Ovary (tissue), 3 donors: ENCODE results near the gene ACVR1.

Experiments
- POLR2A ChIP-seq: fragments of 450-650 bp; IDR thresholded peaks from one replicate; pipeline ENCODE4 v1.6.1; 2017; ENCODE audit warnings: antibody characterized with exemption, mild to moderate bottlenecking, moderate library complexity
- TF ChIP-seq, protein P1 (sequence below), 3 donors: fragments of 450-650 bp in 2 of 3; fragments of 200-600 bp in 1 of 3; IDR thresholded peaks; one replicate each; pipeline versions ENCODE4 v1.5.1 to v1.8.0; 2016 to 2022; ENCODE audit warnings: antibody characterized with exemption in 3 of 3, mild to moderate bottlenecking in 1 of 3
- donor health status: DM: no; HTN: no; CAD: no.

DNA sequence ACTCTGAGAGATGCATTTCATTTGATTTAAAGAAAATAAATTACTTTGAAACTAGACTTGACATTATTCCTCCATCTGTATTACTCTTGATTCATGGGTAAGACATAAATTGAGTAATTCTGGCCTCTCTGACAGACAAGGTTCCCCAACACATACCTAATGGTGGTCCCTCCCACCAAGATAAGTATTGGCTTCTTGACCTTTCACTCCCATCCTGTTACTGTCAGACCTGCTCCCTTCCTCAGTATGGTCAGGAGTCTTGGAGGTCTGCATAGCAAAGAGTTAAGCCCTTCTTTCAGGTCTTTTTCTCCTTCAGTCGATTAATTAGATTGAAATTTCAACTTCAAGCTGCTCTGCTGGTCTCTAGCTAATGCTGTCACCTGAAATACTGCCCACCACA, 42.2 kb upstream of the ACVR1 start:
- TF ChIP-seq, protein P1, sequence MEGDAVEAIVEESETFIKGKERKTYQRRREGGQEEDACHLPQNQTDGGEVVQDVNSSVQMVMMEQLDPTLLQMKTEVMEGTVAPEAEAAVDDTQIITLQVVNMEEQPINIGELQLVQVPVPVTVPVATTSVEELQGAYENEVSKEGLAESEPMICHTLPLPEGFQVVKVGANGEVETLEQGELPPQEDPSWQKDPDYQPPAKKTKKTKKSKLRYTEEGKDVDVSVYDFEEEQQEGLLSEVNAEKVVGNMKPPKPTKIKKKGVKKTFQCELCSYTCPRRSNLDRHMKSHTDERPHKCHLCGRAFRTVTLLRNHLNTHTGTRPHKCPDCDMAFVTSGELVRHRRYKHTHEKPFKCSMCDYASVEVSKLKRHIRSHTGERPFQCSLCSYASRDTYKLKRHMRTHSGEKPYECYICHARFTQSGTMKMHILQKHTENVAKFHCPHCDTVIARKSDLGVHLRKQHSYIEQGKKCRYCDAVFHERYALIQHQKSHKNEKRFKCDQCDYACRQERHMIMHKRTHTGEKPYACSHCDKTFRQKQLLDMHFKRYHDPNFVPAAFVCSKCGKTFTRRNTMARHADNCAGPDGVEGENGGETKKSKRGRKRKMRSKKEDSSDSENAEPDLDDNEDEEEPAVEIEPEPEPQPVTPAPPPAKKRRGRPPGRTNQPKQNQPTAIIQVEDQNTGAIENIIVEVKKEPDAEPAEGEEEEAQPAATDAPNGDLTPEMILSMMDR (IDR thresholded peaks at IDR 0.05): no peak
- TF ChIP-seq POLR2A: no peak
